HL-60 (cell line): ENCODE data around the gene GABBR2.

Experiments
- DNase-seq, 2 experiments: peaks; one replicate each; pipeline ENCODE4 v3.0.0-alpha.2; 2010 to 2020; ENCODE audit warnings: low read depth in 1 of 2, low spot score in 1 of 2
- H3K27ac ChIP-seq: fragments of 250-450 bp; sonication (Bioruptor Pico); replicated peaks from 2 replicates; pipeline ENCODE4 v1.5.1; 2020; ENCODE audit warnings: mild to moderate bottlenecking, moderate library complexity
- H3K27me3 ChIP-seq: fragments of 250-450 bp; sonication (Bioruptor Pico); 2 replicates; pipeline ENCODE4 v1.5.1; 2021; ENCODE audit warnings: mild to moderate bottlenecking, moderate library complexity; ENCODE audit not compliant: insufficient read depth, poor library complexity, severe bottlenecking
- H3K4me3 ChIP-seq: replicated peaks from 2 replicates; pipeline ENCODE4 v1.5.1; 2011; ENCODE audit warnings: mild to moderate bottlenecking, control low read depth, low read length; ENCODE audit not compliant: insufficient read depth
- CTCF ChIP-seq: IDR thresholded peaks from one replicate; pipeline ENCODE4 v1.5.1; 2011; ENCODE audit warnings: low read length, control low read depth, inconsistent platforms; ENCODE audit not compliant: insufficient read depth
- GABPA ChIP-seq: IDR thresholded peaks from 2 replicates; pipeline ENCODE4 v1.6.1; 2012; ENCODE audit warnings: low read depth
- POLR2AphosphoS5 ChIP-seq: IDR thresholded peaks from 2 replicates; pipeline ENCODE4 v1.6.1; 2012; ENCODE audit warnings: low read depth
- REST ChIP-seq: IDR thresholded peaks from 2 replicates; pipeline ENCODE4 v1.6.1; 2012; ENCODE audit warnings: low read depth; ENCODE audit not compliant: insufficient replicate concordance
- SPI1 ChIP-seq: IDR thresholded peaks from 2 replicates; pipeline ENCODE4 v1.6.1; 2012; ENCODE audit warnings: low read depth, mild to moderate bottlenecking, borderline replicate concordance

The GABBR2 gene

GRCh38 chr9:98323051-98323830 lies 385.5 kb downstream of the GABBR2 start:
- H3K27ac ChIP-seq = no peak overlapping the region
- H3K27me3 ChIP-seq = no peaks in the 10 kb centered on the region
- TF ChIP-seq POLR2AphosphoS5 = no peak
- no peak for TF ChIP-seq SPI1
- TF ChIP-seq CTCF = no peak
- TF ChIP-seq GABPA = no peak
- TF ChIP-seq REST = no peak
- H3K4me3 ChIP-seq = no peak overlapping the region
- no peak for DNase-seq

GRCh38 chr9:98321269-98321668 lies 387.5 kb downstream of the GABBR2 start:
- DNase-seq = no peak
- Histone ChIP-seq H3K27ac (no peak overlapping the region), H3K27me3 (no peaks in the 10 kb centered on the region), H3K4me3 (no peak overlapping the region)
- no peak for TF ChIP-seq CTCF
- TF ChIP-seq REST = no peak
- TF ChIP-seq GABPA = no peak
- TF ChIP-seq POLR2AphosphoS5 = no peak
- no peak for TF ChIP-seq SPI1

GRCh38 chr9:98318834-98319478 lies 389.8 kb downstream of the GABBR2 start:
- H3K4me3 ChIP-seq = no peak overlapping the region
- H3K27me3 ChIP-seq = no peaks in the 10 kb centered on the region
- no peak overlapping the region for H3K27ac ChIP-seq
- DNase-seq = no peak
- TF ChIP-seq CTCF (no peak), GABPA (no peak), POLR2AphosphoS5 (no peak), REST (no peak), SPI1 (no peak)
